Right cardiac atrium (tissue), 5 donors: Measurements from ENCODE around the gene PAFAH1B2. TPM values are rescaled to one million over a fixed set of nuclear protein-coding genes. Genes with fewer than 3 reads are reported as not detected.
"Not testable (repeated sequence)": the region's sequence is repeated elsewhere in the genome, so short reads cannot be mapped to it uniquely, and the experiment has no call there.

Experiments
- ATAC-seq, 2 donors: fragments of 200-7000 bp; cut with Tn5 transposase; one replicate each; pipeline versions ENCODE4 v1.8.0 to v1.9.1; 2020; ENCODE audit warnings: moderate library complexity in 2 of 2, mild to moderate bottlenecking in 1 of 2
- DNase-seq, 3 donors: peaks; one replicate each; pipeline ENCODE4 v3.0.0-alpha.2; 2020
- H3K27ac ChIP-seq: one replicate; pipeline ENCODE4 v1.5.1; 2013; ENCODE audit warnings: mild to moderate bottlenecking, low read length, control low read depth, moderate library complexity
- H3K27me3 ChIP-seq: one replicate; pipeline ENCODE4 v1.6.1; 2013; ENCODE audit not compliant: control insufficient read depth, insufficient read depth
- H3K4me1 ChIP-seq: one replicate; pipeline ENCODE4 v1.6.1; 2013; ENCODE audit warnings: low read length; ENCODE audit not compliant: control insufficient read depth, insufficient read depth
- H3K4me3 ChIP-seq: one replicate; pipeline ENCODE4 v1.5.1; 2013; ENCODE audit warnings: low read length, control low read depth
- H3K9me3 ChIP-seq: one replicate; pipeline ENCODE4 v1.6.1; 2013; ENCODE audit warnings: low read length; ENCODE audit not compliant: control insufficient read depth
- WGBS: extraction: QIAGEN DNeasy Blood & Tissue Kit; methylation state at CpG from one replicate; pipeline ENCODE4 v1.1.7; 2013; 5-methylcytosine and 5-hydroxymethylcytosine counted together
- intact Hi-C, 4 donors: fragments of 100-400 bp; cut with DNase I; formaldehyde crosslinking; loops; one replicate each; pipeline versions ENCODE4 v1.11.0 to v1.14.0; 2022 to 2023
- polyA plus RNA-seq: library from polyadenylated mRNA; stranded (reverse); fragments of 200-250 nt; gene quantifications from one replicate; pipeline ENCODE4 v1.2.3, GENCODE V29; 2013
- total RNA-seq, 4 donors: library from RNA; stranded (reverse); fragmentation: NEBNext Ultra II Directional; extraction: Animal tissue kit (Norgen Biotek cat#: 25700); gene quantifications; one replicate each; pipeline ENCODE4 v1.2.1, GENCODE V29; 2021
- donor health status: healthy with polysubstance abuse.
- donor health status: DM: no; HTN: yes; CAD: no.
- donor health status: DM: no; HTN: no; CAD: no.
- donor health status: DM: no; HTN: yes; CAD: no; lungs with severe emphysema.
- donor health status: DM: yes; HTN: yes; CAD: no.

PAFAH1B2 gene
- total and polyA plus RNA-seq, 5 donors: 20.4 to 68.1 (median 57.1) TPM

DNA sequence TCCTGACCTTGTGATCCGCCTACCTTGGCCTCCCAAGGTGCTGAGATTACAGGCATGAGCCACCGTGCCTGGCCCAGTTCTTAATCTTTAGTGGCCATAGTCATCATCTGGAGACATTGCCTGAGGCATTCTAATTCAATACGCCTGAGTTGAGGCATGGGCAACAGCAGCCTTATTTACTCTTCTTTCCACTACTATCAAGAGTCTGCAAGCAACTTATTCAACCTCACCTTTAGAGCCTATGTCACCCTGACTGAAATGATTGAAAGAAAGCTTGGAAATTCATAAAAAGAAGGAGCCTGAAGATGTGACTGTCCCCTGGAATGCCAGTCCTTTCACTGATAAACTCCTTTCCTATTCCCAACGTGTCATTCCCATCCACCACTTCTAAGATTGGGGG lies 15.8 kb upstream of the PAFAH1B2 start:
- H3K27ac ChIP-seq: no peak overlapping the region
- ATAC-seq (no peak), DNase-seq (no peak)
- H3K9me3 ChIP-seq: no peaks in the 10 kb centered on the region
- no peaks in the 10 kb centered on the region for H3K27me3 ChIP-seq
- 78% methylated on average over 4 of the region's 4 CpGs for WGBS
- no peak overlapping the region for H3K4me3 ChIP-seq
- intact Hi-C loops: no loop called here
- no peaks in the 10 kb centered on the region for H3K4me1 ChIP-seq

DNA sequence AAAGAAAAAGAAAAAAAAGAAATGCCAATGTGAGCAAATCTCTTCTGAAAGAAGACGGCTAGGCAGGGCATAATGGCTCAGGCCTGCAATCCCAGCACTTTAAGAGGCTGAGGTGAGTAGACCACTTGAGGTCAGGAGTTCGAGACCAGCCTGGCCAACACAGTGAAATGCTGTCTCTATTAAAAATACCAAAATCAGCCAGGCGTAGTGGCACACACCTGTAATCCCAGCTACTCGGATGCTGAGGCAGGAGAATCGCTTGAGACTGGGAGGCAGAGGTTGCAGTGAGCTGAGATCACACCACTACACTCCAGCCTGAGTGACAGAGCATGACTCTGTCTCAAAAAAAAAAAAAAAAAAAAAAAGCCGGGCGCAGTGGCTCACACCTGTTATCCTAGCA lies 13.7 kb upstream of the PAFAH1B2 start:
- not testable (repeated sequence) for H3K9me3 ChIP-seq, H3K4me1 ChIP-seq, H3K27me3 ChIP-seq, H3K27ac ChIP-seq, H3K4me3 ChIP-seq, DNase-seq, ATAC-seq
- intact Hi-C loops: loop anchor here in 1 of 4 donors (5.0 kb wide), 1 partner anchor 77 kb away; no protein-coding TSS in a partner anchor
- 95% methylated on average over 7 of the region's 7 CpGs for WGBS

DNA sequence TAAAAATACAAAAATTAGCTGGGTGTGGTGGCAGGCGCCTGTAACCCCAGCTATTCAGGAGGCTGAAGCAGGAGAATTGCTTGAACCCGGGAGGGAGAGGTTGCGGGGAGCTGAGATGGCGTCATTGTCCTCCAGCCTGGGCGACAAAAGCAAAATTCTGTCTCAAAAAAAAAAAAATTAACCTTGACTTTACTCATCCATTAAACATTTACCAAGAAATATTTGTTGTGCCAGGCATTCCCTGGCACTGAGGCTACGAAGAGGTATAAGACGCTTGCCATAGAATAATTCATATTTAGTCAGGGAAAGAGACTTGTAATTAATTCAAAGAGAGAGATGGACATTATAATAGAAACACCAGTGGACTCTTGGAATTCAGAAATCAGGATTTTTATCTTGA lies 13.2 kb upstream of the PAFAH1B2 start:
- Histone ChIP-seq H3K27me3 (no peaks in the 10 kb centered on the region), H3K4me1 (no peaks in the 10 kb centered on the region), H3K27ac (no peak overlapping the region), H3K9me3 (no peaks in the 10 kb centered on the region), H3K4me3 (no peak overlapping the region)
- WGBS: 95% methylated on average over 7 of the region's 7 CpGs
- ATAC-seq: no peak
- DNase-seq: no peak
- intact Hi-C loops: loop anchor here in 1 of 4 donors (5.0 kb wide), 1 partner anchor 76 kb away; no protein-coding TSS in a partner anchor

DNA sequence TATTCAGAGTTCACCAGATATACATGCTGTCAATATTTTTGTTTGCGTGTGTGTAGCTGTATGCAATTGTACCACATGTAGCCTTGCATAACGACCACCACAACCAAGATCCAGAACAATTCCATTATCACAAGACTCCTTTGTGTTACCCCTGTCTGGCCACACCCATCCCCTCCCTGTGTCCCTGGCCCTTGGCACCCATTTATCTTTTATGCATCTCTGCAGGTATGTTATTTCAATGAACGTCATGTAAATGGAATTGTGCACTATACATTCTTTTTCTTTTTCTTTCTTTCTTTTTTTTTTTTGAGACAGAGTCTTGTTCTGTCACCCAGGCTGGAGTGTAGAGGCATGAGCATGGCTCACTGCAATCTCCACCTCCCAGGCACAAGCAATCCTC lies 9.7 kb upstream of the PAFAH1B2 start:
- no peak overlapping the region for H3K4me3 ChIP-seq
- DNase-seq (no peak), ATAC-seq (no peak)
- no peak overlapping the region for H3K27ac ChIP-seq
- 72% methylated on average over 2 of the region's 3 CpGs for WGBS
- H3K4me1 ChIP-seq: no peaks in the 10 kb centered on the region
- intact Hi-C loops: loop anchor here in 1 of 4 donors (5.0 kb wide), 1 partner anchor 73 kb away; no protein-coding TSS in a partner anchor
- H3K27me3 ChIP-seq: no peaks in the 10 kb centered on the region
- no peaks in the 10 kb centered on the region for H3K9me3 ChIP-seq

DNA sequence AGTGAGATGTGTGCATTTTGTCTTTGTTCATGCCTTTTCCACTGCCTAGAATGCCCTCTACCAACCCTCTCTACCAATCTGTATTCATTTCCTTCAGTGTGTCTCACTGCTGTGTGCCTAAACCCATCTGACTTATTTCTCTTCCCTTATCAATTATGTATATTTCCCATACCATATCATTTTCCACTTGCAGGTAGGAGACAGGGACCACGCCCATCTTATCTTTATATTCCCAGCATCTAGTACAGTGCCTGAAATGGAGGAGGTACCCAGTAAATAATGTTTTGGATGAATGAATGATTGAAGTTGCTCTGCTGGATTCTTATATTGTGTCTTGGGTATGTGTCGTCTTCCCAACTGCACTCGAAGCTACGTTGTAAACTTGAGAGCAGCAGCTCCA lies 9.1 kb upstream of the PAFAH1B2 start:
- H3K9me3 ChIP-seq, H3K27ac ChIP-seq, DNase-seq, H3K4me3 ChIP-seq, H3K27me3 ChIP-seq, ATAC-seq, H3K4me1 ChIP-seq: not testable (repeated sequence)
- intact Hi-C loops: loop anchor here in 1 of 4 donors (5.0 kb wide), 1 partner anchor 72 kb away; no protein-coding TSS in a partner anchor
- WGBS: 91% methylated on average over 1 of the region's 4 CpGs

DNA sequence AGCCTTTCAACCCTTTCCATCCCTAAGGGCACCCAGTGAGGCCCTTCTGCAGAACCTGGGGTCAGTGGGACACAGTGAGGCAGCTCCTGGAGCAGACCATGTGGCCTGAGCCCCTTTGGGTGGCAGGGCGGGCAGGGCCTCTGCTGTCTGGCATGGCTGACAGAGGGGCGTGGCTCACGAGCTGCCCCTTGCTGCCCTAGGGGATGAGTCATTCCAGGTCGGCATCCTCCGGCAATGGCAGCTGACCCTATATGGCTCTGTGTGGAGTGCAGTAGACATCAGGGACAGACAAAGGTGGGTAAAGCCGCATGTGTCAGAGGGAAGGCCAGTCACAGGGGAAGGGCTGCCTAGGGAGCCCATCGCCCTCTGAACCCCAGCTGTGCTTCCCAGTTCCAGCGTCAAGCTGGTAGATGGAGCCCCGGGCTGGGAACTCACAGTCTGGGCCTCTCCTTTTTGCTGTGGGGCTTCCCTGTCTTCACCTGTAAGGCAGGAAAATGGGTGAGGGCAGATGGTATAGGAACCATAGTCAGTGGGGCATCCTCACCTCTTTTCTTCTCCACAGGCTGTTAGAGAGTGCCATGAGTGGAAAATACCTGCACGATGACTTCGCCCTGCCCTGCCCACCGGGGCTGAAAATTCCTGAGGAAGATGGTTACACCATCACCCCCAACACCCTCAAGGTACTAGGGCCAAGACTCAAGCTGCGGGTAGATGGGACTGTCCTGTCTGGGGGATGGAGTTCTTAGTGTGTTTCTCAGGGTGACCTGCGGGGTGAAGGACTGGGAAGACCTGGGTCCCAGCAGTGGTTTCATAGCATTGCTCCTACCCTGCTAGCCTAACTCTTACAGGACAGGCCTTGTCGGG lies 6.6 kb upstream of the PAFAH1B2 start:
- H3K9me3 ChIP-seq, H3K4me3 ChIP-seq, intact Hi-C loops, H3K4me1 ChIP-seq, H3K27me3 ChIP-seq, DNase-seq, H3K27ac ChIP-seq: not testable (repeated sequence)
- ATAC-seq: peak; percentile 69 to 74
- no CpG with 5 or more reads among the region's 15 CpGs for WGBS

DNA sequence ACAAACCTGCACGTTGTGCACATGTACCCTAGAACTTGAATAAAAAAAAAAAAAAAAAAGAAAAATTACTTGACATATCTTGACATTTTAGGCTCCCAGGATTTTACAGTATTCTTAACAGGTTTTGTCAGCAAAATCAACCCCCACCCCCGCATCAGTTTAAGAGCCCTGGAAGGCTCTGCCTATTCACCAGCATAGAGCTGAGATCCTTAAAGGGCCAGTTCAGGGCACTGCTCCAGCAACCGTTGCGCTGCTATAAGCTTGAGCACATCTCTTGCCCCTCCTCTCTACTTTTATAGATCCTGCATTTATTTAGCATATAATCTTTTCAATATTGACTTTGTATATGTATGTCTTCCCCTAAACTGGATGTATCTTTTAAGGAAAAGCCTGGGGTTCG lies 697 bp upstream of the PAFAH1B2 start:
- Histone ChIP-seq H3K9me3 (no peaks in the 10 kb centered on the region), H3K27me3 (no peaks in the 10 kb centered on the region), H3K4me1 (peaks cover 3% of the 10 kb centered on the region), H3K4me3 (peak overlapping the region; percentile 81), H3K27ac (peak overlapping the region; percentile 90)
- WGBS: 3% methylated on average over 5 of the region's 5 CpGs
- intact Hi-C loops: no loop called here
- DNase-seq: peak; percentile 58 to 82 (median 68)
- ATAC-seq: peak; percentile 49 to 57

DNA sequence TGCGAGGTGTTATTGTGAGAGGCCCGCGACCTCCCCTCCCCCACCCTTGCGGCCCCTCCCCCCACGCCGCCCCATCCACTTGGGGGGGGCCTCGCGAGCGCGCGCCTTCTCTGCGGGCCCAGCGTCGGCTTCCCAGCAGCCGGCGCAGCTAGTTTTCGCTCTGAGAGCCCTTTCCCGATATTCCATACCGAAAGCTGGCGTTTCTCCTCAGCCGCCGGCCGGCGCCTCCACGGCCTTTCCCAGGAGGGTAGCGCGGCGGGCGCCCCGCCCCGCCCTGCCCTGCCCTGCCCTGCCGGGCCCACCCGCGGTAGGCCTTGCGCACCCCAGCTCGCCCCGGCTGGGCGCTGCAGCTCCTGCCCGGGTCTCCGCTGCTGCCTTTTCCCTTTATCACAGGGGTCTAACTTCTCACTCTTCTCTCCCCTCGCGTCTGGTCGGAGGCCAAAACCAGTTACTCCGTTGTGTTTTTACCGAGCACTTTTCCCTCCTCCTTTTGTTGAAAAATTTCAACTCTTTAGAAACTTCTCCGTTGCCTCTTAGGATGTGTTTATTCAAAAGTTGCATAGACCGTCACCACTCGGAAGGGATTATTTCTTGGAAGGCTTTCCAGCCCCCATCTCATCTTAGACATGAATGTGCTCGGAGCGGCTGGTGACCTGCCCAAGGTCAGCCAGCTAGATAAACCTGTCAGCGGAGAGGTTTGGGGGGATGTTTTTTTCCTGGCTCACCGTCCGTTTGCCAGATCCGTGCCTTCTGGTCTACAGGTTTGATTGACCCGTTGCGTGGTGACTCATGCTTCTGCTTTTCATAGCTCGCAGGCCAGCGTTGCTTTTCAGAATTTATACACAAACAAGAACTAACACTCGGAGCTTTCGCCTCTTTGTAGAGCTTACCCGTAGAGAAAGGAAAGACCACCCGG lies 648 bp downstream of the PAFAH1B2 start:
- H3K9me3 ChIP-seq: no peaks in the 10 kb centered on the region
- H3K4me1 ChIP-seq: peaks cover 3% of the 10 kb centered on the region
- ATAC-seq: peak; percentile 86 to 87
- H3K27ac ChIP-seq: peak overlapping the region; percentile 89
- WGBS: under 1% methylated on average over 62 of the region's 62 CpGs
- H3K27me3 ChIP-seq: no peaks in the 10 kb centered on the region
- intact Hi-C loops: no loop called here
- DNase-seq: peak; percentile 59 to 86 (median 72)
- peak overlapping the region; percentile 81 for H3K4me3 ChIP-seq

DNA sequence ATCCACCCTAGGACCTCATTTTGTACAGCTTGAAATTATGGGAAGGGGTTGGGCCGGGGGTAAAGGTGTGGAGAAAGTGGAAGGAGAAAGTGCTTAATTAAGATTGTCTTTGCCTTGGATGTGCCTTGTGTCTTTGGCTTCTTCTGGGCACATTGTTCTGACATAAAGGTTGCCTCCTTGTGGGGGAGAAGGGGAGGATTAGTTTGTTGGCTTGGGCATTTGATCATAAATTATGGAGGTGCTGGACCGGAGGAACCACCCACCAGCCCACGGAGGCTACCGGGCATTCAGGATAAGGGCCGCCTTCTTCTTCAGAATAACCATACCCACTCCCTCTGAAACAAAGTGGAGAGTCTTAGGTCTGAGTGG lies 1.3 kb downstream of the PAFAH1B2 start:
- peak overlapping the region; percentile 81 for H3K4me3 ChIP-seq
- intact Hi-C loops: no loop called here
- peaks cover 3% of the 10 kb centered on the region for H3K4me1 ChIP-seq
- H3K27ac ChIP-seq: peak overlapping the region; percentile 89
- ATAC-seq (no peak), DNase-seq (no peak)
- WGBS: 8% methylated on average over 5 of the region's 5 CpGs
- no peaks in the 10 kb centered on the region for H3K9me3 ChIP-seq
- H3K27me3 ChIP-seq: no peaks in the 10 kb centered on the region

DNA sequence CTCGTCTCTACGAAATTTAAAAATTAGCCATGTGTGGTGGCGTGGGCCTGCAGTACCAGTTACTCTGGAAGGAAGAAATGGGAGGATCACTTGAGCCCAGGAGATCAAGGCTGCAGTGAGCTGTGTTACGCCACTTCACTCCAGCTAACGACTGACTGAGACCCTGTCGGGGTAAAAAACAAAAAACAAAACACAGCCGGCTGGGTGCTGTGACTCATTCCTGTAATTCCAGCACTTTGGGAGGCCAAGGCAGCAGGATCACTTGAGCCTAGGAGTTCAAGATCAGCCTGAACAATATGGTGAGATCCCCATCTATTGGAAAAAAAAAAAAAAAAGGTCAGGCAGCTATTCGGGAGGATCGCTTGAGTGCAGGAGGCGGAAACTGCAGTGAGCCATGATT lies 2.4 kb downstream of the PAFAH1B2 start:
- 61% methylated on average over 10 of the region's 10 CpGs for WGBS
- Histone ChIP-seq H3K27ac (peak overlapping the region; percentile 30), H3K4me1 (peaks cover 3% of the 10 kb centered on the region), H3K4me3 (no peak overlapping the region), H3K9me3 (no peaks in the 10 kb centered on the region), H3K27me3 (no peaks in the 10 kb centered on the region)
- DNase-seq (no peak), ATAC-seq (no peak)
- intact Hi-C loops: no loop called here

DNA sequence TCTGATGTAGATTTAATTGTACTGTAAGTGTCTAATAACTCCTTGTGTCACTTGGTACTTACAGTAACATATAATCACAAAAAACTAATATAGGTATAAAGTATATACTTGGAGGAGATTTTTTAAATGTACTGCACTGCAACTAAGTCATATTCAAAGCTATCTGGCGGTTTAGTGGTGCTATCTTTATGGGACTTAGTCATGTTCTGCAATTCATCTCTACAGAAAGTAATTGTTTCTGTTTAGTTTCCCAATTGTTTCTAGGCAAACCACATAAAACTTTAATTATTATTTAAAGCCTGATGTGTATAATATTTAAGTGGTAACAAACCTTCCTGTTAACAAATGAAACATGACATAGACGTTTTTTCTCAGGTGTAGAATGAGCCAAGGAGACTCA lies 8.0 kb downstream of the PAFAH1B2 start:
- Histone ChIP-seq H3K4me3 (no peak overlapping the region), H3K4me1 (peaks cover 3% of the 10 kb centered on the region), H3K9me3 (no peaks in the 10 kb centered on the region), H3K27ac (no peak overlapping the region), H3K27me3 (no peaks in the 10 kb centered on the region)
- 60% methylated on average over 2 of the region's 2 CpGs for WGBS
- DNase-seq (no peak), ATAC-seq (no peak)
- intact Hi-C loops: no loop called here
